Osteocyte (in vitro differentiated cells): Measurements from ENCODE around the gene SLC1A3. TPM values are rescaled to one million over a fixed set of nuclear protein-coding genes. Genes with fewer than 3 reads are reported as not detected.

Experiments
- DNase-seq: peaks from one replicate; pipeline ENCODE4 v3.0.0; 2021; ENCODE audit warnings: mixed read lengths; ENCODE audit not compliant: unreplicated experiment; ENCODE audit errors: extremely low spot score
- H3K27ac Mint-ChIP-seq: one replicate; pipeline ENCODE4 v1.8.0; 2021; ENCODE audit warnings: mild to moderate bottlenecking, mixed read lengths; ENCODE audit not compliant: unreplicated experiment
- H3K27me3 Mint-ChIP-seq: one replicate; pipeline ENCODE4 v1.8.0; 2021; ENCODE audit warnings: mixed read lengths; ENCODE audit not compliant: unreplicated experiment
- H3K36me3 Mint-ChIP-seq: one replicate; pipeline ENCODE4 v1.8.0; 2021; ENCODE audit warnings: mixed read lengths; ENCODE audit not compliant: unreplicated experiment
- H3K4me1 Mint-ChIP-seq: one replicate; pipeline ENCODE4 v1.8.0; 2021; ENCODE audit warnings: mixed read lengths; ENCODE audit not compliant: unreplicated experiment
- H3K4me3 Mint-ChIP-seq: one replicate; pipeline ENCODE4 v1.8.0; 2021; ENCODE audit warnings: mild to moderate bottlenecking, moderate library complexity, mixed read lengths; ENCODE audit not compliant: unreplicated experiment
- H3K9me3 Mint-ChIP-seq: one replicate; pipeline ENCODE4 v1.8.0; 2021; ENCODE audit warnings: mixed read lengths; ENCODE audit not compliant: unreplicated experiment
- total RNA-seq: library from RNA; stranded (reverse); gene quantifications from 2 replicates; pipeline ENCODE4 v1.2.1, GENCODE V29; 2021
- TF ChIP-seq, protein P1 (sequence below): fragments of 200-600 bp; sonication (generic); IDR thresholded peaks from 2 replicates; pipeline ENCODE4 v1.5.0; 2021; ENCODE audit warnings: antibody characterized with exemption, mild to moderate bottlenecking, moderate library complexity

SLC1A3 gene
- total RNA-seq, 1 donor from 2014 or later: 19.9 TPM

DNA sequence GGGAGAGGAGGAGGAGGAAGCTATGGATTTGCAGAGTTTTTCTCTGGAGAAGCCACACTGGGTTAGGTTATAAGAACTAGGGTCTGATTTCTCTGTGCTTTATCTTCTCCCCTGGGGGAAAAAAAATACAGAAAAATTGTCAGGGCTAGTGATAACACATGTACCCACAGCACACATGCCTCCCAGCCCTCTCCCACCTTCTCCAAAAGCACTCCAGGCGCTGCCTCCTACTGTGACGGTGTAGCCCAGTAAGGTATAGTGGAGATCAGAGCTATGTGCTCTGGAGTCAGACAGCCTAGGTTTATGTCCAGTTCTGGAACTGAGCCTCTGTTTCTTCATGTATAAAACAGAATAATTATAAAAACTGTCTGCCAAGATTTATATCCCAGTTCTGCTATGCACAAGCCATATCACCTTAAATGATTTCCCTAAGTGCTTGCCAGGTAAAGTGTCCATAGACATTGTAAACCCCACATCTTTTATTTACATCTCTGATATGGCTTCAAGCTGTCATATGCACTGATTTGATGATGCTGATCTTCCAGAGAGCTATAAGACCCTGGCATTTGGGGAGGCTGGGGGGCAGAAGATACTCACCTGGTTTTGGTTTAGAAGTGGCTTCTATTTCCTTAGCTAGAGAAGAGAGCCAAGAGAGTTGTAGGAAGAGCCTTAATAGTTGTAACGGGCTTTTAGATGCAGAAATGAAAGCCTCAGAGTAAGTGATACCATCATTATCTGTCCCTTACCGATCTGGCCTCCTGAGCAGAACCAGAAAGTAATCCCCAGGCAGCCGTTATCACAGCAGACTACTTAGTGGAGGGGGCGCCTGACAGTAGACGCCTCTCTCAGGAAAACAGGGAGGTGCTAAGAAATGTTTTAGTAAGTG, 7.6 kb downstream of the SLC1A3 start:
- DNase-seq: no peak

DNA sequence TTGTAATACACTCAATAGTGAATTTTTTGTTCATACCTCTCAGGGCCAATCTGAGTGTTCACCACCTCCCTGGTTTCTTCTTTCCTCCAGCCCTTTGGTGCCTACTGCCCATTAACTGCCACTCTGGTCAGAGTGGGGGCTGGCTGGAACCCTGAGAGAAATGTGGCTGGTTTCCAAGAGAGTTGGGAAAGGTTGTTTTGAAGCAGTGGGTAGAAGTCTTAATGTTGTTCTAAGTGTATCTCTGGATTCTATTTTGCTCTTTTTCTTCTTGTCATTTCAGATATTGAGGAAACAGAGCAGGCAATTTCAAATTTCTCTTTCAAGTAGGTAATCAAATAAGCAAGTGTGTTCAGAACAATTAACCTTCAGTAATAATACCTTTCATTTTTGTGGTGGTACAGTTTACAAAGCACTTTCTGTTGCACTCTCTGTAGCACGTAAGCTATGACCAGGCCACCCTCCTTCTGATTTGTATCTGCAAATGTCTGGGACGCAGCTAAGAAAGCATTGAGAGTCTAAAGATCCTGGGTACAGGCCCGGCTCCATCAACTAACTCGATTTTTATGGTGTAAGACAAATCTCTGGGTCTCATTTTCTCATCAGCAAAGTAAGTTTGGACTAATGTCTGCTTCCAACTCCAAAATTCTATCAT, 8.4 kb downstream of the SLC1A3 start:
- TF ChIP-seq, protein P1, sequence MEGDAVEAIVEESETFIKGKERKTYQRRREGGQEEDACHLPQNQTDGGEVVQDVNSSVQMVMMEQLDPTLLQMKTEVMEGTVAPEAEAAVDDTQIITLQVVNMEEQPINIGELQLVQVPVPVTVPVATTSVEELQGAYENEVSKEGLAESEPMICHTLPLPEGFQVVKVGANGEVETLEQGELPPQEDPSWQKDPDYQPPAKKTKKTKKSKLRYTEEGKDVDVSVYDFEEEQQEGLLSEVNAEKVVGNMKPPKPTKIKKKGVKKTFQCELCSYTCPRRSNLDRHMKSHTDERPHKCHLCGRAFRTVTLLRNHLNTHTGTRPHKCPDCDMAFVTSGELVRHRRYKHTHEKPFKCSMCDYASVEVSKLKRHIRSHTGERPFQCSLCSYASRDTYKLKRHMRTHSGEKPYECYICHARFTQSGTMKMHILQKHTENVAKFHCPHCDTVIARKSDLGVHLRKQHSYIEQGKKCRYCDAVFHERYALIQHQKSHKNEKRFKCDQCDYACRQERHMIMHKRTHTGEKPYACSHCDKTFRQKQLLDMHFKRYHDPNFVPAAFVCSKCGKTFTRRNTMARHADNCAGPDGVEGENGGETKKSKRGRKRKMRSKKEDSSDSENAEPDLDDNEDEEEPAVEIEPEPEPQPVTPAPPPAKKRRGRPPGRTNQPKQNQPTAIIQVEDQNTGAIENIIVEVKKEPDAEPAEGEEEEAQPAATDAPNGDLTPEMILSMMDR: no peak
- no peak for DNase-seq
- no peak overlapping the region for H3K4me3 Mint-ChIP-seq

More for the DNA sequence above, 7.6 kb downstream of the SLC1A3 start:
- peaks cover 5% of the 10 kb centered on the region for H3K9me3 Mint-ChIP-seq
- no peak overlapping the region for H3K4me3 Mint-ChIP-seq
- peaks cover 26% of the 10 kb centered on the region for H3K27me3 Mint-ChIP-seq
- H3K4me1 Mint-ChIP-seq: peaks cover 7% of the 10 kb centered on the region
- TF ChIP-seq, protein P1: no peak
- H3K27ac Mint-ChIP-seq: no peak overlapping the region
- H3K36me3 Mint-ChIP-seq: peaks cover 17% of the 10 kb centered on the region

DNA sequence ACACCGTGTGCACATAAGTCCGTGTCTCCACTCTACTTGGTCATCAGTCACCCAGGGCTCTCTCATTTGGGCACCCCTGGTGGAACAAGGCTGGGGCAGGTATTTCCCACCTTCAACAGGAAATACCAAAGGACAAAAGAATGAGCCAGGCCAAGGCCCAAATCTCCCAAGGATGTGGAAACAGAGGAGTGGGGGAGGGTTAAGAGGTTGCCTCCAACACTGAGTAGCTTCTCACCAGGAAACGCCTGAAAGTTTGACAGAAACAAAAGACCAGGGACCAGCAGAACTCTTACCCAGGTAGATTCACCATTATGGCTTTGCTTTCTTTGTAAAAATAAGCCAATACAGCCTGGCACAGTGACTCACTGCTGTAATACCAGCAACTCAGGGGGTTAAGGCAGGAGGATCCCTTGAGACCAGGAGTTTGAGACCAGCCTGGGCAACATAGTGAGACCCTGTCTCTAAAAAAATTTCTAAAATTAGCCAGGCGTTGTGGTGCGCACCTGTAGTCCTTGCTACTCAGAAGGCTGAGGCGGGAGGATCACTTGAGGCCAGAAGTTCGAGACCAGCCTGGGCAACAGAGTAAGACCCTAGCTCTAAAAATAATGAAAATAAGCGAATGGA, 12.7 kb downstream of the SLC1A3 start:
- Mint-ChIP-seq H3K4me1 (peaks cover 7% of the 10 kb centered on the region), H3K9me3 (no peaks in the 10 kb centered on the region), H3K27me3 (peaks cover 8% of the 10 kb centered on the region), H3K27ac (no peak overlapping the region), H3K4me3 (no peak overlapping the region), H3K36me3 (no peaks in the 10 kb centered on the region)
- TF ChIP-seq, protein P1: no peak
- DNase-seq: no peak

More for the DNA sequence above, 8.4 kb downstream of the SLC1A3 start:
- H3K27me3 Mint-ChIP-seq: peaks cover 26% of the 10 kb centered on the region
- peaks cover 5% of the 10 kb centered on the region for H3K9me3 Mint-ChIP-seq
- peaks cover 7% of the 10 kb centered on the region for H3K4me1 Mint-ChIP-seq
- H3K27ac Mint-ChIP-seq: no peak overlapping the region
- peaks cover 17% of the 10 kb centered on the region for H3K36me3 Mint-ChIP-seq

DNA sequence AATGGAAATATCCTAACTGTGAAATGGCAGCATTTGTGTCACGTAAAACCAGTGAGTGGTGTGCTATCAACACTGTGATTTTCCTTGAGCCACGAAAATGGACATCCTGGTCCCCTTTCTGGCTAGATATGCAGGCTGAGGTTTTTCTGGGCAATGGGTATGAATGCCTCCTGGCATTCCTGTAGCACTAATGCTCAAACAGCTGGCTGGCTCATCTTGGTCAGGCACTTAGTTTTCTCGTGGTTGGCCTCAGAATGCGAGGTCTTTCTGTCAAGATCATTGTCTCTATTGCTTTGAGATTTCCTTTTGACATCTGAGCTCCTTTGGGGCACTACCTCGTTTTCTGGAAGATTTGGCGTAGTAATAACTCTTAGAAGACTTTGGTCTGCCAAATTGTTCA, 15.6 kb downstream of the SLC1A3 start:
- Mint-ChIP-seq H3K4me3 (no peak overlapping the region), H3K27ac (no peak overlapping the region), H3K9me3 (no peaks in the 10 kb centered on the region), H3K4me1 (no peaks in the 10 kb centered on the region), H3K36me3 (no peaks in the 10 kb centered on the region), H3K27me3 (peaks cover 9% of the 10 kb centered on the region)
- TF ChIP-seq, protein P1: no peak
- no peak for DNase-seq

DNA sequence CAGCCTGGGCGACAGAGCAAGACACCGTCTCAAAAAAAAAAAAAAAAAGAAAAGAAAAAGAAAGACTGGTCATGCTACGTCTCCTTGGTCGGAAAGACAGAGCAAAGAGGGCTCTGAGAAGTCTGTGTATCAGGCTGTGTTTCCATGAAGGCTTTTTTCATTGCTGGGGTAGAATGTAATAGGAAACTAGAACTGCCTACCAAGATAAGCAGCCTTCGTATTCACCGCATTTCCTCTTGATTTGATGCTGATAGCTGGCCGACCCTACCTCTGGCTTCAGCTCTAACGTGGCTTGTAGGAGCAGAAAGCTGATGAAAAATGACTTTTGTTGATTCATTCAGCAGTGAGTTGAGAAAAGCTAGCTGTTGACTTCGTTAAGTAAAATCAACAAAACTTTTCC, 17.4 kb downstream of the SLC1A3 start:
- no peaks in the 10 kb centered on the region for H3K36me3 Mint-ChIP-seq
- no peak overlapping the region for H3K27ac Mint-ChIP-seq
- H3K27me3 Mint-ChIP-seq: peaks cover 21% of the 10 kb centered on the region
- H3K4me3 Mint-ChIP-seq: no peak overlapping the region
- TF ChIP-seq, protein P1: no peak
- no peak for DNase-seq
- no peaks in the 10 kb centered on the region for H3K4me1 Mint-ChIP-seq
- no peaks in the 10 kb centered on the region for H3K9me3 Mint-ChIP-seq
